GM19395 (cell line): ENCODE measurements around the gene RAB26.
"Not testable (repeated sequence)": the region's sequence is repeated elsewhere in the genome, so short reads cannot be mapped to it uniquely, and the experiment has no call there.

Source experiments
- ATAC-seq: cut with Tn5 transposase; IDR thresholded peaks from one replicate; pipeline ENCODE4 v1.9.1; 2021; ENCODE audit warnings: mild to moderate bottlenecking, moderate library complexity; ENCODE audit not compliant: unreplicated experiment

Gene RAB26, protein sequence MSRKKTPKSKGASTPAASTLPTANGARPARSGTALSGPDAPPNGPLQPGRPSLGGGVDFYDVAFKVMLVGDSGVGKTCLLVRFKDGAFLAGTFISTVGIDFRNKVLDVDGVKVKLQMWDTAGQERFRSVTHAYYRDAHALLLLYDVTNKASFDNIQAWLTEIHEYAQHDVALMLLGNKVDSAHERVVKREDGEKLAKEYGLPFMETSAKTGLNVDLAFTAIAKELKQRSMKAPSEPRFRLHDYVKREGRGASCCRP

GRCh38 chr16:2147981-2148671 lies at the start of gene RAB26:
Gene RAB26, plus strand, starts transcription at chr16:2148625. Its CDS starts 159 bp downstream, at chr16:2148784.
- no peak for ATAC-seq

- ATAC-seq, result not testable (repeated sequence)
These were observed 46.8 kb upstream of the RAB26 start for GRCh38 chr16:2101581-2101980.

DNA sequence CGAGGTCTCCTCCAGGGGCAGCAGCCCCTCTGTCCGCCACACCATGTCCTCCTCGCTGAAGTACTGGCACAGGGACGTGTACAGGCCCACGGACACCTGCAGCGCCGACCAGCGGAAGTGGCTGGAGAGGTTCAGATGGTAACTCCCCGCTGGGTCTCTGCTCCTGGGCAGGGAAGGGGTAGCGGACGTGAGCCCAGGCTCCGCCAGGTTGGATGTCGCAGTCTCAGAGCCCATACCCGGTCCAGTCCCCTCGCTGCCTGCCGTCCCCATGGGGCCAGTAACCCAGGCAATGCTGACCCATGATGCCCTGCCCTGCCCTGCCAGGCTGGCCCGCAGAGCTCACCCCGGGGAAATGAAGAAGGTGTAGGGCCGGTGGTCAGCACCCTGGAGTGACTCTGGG lies 46.0 kb upstream of the RAB26 start:
- ATAC-seq, result no peak

- not testable (repeated sequence) for ATAC-seq
These were observed 44.0 kb upstream of the RAB26 start for GRCh38 chr16:2104464-2104863.

GRCh38 chr16:2105291-2105690 lies 43.1 kb upstream of the RAB26 start:
- not testable (repeated sequence) for ATAC-seq

DNA sequence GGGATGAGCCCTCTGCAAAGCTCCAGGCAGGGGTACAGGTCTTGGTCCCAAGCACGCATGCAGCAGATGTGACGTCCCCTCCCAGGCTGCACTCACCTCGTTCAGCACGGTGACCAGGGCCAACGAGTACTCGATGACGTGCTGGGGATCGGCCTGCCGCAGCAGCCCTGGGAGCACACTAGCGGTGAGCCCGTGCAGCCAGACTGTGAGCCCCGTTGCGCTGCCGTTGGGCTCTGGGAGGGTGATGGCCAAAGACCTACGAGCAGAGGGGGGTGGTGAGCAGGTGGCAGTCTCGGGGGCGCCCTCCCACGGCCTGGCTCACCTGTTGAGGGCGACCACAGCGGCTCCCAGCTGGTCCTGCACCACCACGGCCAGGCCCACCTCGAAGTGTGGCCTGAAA lies 42.7 kb upstream of the RAB26 start:
- not testable (repeated sequence) for ATAC-seq

- not testable (repeated sequence) for ATAC-seq
These were observed 42.2 kb upstream of the RAB26 start for GRCh38 chr16:2106211-2106610.

- ATAC-seq, result not testable (repeated sequence)
These were observed 41.2 kb upstream of the RAB26 start for GRCh38 chr16:2107121-2107790.

- not testable (repeated sequence) for ATAC-seq
These were observed 40.7 kb upstream of the RAB26 start for GRCh38 chr16:2107791-2108125.

DNA sequence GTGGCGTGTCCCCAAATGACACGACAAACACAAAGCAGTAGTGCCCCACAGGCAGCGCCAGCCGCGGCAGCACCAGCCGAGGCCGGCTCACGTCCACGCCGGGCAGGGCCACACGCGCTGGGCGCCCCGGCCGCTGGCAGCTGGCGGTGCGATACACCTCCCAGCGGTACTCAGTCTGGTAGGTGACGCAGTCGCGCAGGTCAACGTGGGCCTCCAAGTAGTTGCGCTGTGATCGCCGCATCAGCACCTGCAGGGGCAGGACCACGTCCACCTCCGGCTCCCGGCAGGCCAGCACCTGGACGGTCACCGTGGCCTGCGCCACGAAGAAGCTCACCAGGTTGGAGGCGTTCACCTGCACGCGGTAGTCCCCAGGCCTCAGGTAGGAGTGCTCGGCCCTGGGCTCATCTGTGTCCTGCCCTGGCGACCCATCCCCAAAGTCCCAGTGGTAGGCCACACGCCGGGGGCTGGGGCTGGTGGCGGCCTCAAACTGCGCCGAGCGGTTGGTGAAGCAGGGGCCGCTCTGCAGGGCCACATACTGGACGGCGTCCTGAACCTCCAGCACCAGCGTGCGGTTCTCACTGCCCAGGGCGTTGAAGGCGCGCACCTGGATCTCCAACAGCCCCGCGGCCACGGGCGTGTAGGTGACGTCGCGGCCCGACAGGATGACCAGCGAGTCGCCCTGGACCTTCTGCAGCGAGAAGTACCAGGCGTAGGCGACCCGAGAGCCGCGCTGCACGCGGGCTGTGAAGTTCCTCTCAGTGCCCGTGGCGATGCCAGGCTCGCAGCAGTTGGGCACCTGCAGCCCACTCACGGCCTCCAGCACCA lies 39.8 kb upstream of the RAB26 start:
- ATAC-seq, result not testable (repeated sequence)

GRCh38 chr16:2109271-2109580 lies 39.2 kb upstream of the RAB26 start:
- not testable (repeated sequence) for ATAC-seq

DNA sequence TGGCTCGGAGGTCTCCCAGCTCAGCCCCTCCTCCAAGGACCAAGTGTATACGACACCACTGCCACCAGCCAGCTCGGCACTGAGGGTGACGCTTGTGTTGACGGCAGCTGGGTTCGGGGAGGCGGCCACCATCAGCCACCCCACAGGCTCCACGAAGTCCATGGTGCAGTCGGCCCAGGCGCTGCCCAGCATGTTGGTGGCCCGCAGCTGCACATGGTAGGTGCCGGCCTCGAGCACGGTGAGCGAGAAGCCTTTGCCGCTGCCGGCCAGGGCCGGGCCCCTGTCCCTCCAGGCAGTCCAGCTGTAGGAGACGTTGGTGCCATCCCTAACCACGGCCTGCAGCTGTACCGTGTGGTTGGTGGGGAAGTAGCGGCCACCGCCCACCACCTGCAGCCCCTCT lies 38.6 kb upstream of the RAB26 start:
- ATAC-seq, result not testable (repeated sequence)

- not testable (repeated sequence) for ATAC-seq
These were observed 38.0 kb upstream of the RAB26 start for GRCh38 chr16:2110332-2111008.

DNA sequence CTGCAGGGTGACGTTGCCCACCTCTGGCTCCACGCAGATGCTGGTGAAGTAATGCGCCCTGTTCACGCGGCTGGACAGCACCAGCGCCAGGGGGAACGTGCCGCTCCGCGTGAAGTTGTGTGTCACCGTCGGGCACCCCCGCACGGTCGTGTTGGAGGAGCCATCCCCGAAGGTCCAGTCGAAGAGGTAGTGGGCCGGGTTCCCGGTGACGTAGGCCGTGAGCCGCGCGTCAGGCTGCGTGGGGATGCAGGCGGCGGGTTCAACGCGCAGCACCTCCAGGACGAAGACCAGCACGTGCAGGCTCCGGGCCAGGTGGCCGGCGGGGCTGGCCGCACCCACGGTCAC lies 37.4 kb upstream of the RAB26 start:
- ATAC-seq, result not testable (repeated sequence)

DNA sequence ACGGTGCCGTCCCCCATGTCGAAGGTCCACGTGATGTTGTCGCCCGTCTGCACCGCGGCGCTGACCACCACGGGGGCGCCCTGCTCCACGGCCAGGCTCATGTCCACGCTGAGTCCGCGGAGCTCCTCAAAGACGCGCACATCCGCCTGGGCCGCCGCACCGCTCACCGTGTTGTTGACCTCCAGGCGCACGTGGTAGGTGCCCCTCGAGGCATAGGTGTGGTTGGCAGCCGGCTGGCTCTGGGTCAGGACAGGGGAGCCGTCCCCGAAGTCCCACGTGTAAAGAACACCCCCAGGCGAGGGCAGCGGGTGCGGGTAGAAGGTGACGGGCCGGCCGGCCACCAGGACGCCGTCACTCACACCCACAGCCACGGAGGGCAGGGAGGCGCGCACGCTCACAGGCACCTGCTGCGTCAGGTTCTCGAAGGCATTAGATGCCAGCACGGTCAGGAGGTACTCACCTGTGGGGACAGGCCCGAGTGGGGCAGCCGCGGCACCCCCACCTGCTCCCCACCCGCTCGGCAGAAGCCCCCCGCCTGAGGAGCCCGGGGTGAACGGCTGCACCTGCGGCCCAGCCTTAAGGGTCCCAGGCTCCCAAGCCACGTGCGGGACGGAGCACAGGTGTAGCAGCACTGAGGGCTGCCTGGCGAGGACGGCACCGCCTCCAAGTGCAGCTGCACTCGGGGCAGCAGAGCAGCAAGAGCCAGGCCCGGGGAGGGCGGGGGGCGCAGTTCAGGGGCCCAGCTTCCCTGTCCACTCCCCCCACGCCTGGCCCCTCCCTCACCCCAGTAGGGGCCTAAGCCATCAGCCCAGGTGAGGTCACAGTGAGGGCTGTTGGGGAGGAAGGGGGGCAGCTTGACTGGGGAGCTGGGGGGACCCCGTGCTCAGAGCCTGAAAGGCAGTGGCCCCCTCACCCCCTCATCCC lies 36.8 kb upstream of the RAB26 start:
- not testable (repeated sequence) for ATAC-seq

DNA sequence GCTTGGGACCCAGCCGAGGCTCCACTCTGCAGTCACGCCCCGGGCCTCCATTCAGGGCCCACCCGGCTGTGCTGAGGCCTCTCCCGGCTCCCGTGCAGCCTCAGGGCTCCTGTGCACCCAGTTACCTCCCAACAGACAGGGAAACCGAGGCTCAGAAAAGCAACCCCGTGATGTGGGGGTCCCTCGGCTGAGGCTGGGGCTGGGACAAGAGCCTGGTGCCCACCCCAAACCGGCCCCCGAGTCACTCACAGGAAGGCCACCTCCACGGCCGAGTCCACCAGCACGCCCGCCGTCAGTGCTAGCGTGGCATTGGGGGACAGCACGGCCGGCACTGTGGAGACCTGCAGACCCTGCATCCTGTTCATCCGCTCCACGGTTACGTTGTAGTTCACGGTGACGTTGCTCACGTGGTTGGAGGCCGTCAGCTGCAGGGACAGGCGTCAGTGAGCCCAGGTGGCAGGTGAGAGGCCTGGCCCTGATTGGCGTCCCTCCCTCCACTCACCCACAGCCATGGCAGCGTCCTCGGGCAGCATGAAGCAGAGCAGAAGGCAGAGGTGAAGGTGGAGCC lies 35.8 kb upstream of the RAB26 start:
- ATAC-seq, result not testable (repeated sequence)

- not testable (repeated sequence) for ATAC-seq
These were observed 34.2 kb upstream of the RAB26 start for GRCh38 chr16:2114225-2114624.

- ATAC-seq, result not testable (repeated sequence)
These were observed 33.4 kb upstream of the RAB26 start for GRCh38 chr16:2114885-2115590.

DNA sequence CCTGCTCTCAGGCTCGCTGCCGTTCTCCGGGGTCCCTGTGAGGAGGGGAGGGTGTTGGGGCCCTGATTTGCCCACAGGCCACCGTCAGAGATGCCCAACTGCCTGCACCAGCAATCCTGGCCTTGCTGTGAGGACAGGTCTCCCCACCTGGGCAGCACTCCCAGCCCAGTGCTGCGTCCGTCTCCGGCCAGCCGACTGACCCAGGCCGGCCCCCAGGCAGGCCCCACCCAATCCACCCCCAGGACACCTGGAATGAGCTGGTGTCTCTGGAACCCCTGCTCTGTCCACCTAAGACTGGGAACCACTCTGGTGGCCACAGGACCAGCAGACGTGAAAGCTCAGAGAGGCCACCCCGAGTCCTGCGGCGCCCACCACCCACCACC lies 32.8 kb upstream of the RAB26 start:
- no peak for ATAC-seq
